Embryonic facial prominence (tissue), 1 donor: Measurements from ENCODE around the gene GCHFR.
A peak's percentile ranks its signal among the peaks of the same experiment; 100 is the strongest.

Source experiments
- DNase-seq: peaks from one replicate; pipeline ENCODE4 v3.0.0-alpha.2; 2016; ENCODE audit errors: extremely low spot score

GCHFR gene

DNA sequence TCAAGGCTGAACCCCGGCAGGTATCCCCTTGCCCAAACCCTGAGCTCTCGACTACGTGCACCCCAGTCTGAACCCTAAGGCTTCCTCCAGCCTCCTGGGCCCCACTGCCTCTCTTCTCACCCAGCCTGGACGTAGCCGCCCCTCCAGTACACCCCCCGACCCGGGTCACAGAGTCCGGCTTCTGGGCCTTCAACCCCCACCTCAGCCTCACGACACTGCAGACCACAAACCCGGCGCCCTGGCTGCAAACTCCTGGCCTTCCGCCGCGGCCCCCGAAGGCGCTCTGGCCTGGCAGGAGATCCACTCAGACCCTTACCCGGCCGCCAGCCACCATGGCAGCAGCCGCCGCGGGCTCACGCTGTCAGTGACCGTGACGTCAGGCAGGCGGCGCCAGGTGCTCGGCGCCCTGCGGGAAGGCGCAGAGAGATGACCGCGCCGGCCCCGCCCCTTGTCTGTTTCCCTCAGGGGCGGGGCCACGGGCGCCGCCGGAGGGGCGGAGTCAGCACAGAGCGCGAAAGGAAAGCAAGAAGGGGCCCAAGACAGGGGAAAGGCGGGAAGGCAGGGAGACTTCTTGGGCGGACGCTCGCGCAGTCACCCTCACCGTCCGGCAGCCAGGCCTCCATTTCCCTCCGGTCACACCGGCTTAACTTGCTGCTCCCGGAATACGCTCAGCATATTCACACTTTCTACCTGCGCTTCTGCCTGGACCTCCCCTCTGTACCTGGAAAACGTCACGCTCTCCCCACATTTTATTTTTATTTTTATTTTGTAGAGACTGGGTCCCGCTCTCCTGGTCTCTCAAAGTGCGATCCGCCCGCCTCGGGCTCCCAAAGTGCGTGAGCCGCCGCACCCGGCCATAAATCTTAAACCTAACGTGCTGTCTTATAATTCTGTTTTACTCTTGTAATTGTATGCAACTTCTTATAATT is 8.7 kb upstream of the GCHFR start, which contains the start of gene RMDN3:
Gene RMDN3, minus strand, starts transcription at position 372 of the 929 bp plus-strand sequence. CDS start 471 bp downstream, outside the sequence.
- peak; percentile 90 for DNase-seq

DNA sequence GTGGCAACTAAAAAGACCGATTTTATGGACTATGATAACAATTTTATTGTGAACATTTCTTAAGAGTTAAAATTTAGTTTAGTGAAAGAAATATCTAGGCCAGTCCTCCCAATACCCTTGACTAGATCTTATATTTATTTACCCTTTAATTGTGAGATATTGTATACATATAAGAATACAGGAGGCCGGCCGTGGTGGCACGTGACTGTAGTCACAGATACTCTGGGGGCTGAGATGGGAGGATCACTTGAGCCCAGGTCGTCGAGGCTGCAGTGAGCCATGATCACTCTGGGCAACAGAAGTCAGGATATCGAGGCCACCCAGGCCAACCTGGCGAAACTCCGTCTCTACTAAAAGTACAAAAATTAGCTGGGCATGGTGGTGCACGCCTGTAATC is 8.1 kb upstream of the GCHFR start:
- no peak for DNase-seq

DNA sequence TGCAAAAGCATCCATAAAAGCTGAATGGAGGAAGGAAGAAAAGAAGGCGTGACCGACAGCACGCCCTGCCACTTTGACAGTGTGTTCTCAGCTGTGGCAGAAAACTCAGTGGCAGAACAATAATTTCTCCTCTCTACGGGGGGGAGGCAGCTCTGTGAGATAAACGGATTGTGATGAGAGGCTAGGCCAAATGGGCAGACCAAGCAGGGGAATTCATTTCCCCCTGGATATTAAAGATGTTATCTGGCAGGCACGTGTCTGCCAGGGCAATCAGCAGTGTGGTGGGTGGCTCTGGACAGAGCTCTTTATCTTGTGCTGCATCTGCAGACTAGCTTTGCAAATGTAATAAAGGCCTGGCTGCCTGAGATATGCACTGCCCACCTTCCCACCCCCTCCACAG is 6.9 kb upstream of the GCHFR start:
- no peak for DNase-seq

DNA sequence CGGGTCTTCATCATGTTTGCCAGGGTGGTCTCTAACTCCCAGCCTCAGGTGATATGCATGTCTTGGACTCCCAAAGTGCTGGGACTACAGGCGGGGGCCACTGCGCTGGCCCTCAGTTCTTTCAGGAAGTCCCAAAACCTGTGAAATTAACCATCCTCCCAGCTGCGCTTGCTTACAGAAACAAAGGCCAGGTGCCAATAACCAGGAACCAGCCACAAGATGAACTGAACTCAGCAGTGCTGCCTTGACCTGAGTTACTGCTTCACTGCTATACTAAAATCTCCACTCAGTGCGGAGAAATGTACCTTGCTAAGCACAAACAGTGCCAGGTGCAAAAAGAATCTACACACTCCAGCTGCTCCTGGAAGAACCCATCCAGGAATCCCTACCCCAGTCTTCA is 3.9 kb upstream of the GCHFR start:
- no peak for DNase-seq

DNA sequence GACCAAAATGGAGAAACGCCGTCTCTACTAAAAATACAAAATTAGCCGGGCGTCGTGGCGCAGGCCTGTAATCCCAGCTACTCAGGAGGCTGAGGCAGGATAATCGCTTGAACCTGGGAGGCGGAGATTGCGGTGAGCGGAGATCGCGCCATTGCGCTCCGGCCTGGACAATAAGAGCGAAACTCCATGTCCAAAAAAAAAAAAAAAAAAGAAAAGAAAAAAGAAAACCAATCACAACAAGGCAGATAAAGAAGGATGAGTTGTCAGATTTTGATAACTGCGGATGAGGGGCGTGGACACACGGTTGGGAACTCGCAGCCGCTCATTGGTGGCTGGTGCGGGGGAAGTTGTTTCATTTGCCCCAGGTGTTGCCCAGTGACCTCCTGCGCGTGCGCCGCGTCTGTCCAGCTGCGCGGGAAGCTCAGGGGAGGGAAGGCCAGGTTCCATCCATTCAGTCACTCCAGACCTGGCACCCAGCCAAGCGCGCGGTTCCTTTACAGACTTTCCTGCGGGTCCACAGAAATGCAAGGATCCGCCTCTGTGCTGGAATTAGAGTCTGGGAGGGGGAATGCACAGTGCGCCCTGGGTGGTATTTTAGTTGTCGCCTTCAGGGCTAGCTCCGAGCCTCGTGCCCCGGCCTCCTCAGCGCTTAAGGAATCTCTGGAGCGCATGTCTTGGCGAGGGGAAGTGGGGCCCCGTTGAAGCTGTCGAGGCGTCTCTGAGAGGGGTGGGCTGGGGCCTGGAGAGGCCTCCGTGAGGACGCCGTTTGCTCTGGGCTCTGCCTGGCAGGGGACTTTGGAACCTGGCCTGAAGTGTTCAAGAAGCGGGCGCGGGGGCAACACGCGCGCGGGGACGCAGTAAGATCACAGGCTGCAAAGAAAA is 708 bp upstream of the GCHFR start:
- DNase-seq, result peak; percentile 60

DNA sequence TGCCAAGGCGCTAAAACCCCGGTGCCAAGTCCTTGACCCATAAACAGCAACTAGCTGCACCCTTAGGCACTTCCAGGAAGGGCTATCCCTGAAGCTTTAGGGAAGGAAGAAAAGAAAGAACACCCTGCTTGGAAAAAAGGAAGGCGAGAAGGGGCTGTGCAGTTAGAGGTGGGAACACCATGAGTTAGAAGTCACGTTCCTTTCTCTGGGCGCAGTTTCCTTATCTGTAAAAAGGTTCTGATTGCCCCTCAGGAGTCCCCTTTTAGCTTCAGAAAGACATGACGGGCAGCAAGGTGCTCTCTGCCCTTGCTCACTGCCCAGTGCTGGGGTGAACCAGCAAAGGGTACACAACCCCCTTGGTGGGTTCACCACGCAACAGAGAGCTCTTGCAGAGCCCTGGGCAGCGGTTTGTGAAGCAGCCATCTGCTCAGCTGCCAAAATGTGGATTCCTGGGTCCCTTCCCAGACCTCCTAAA is 798 bp downstream of the GCHFR start:
- no peak for DNase-seq

DNA sequence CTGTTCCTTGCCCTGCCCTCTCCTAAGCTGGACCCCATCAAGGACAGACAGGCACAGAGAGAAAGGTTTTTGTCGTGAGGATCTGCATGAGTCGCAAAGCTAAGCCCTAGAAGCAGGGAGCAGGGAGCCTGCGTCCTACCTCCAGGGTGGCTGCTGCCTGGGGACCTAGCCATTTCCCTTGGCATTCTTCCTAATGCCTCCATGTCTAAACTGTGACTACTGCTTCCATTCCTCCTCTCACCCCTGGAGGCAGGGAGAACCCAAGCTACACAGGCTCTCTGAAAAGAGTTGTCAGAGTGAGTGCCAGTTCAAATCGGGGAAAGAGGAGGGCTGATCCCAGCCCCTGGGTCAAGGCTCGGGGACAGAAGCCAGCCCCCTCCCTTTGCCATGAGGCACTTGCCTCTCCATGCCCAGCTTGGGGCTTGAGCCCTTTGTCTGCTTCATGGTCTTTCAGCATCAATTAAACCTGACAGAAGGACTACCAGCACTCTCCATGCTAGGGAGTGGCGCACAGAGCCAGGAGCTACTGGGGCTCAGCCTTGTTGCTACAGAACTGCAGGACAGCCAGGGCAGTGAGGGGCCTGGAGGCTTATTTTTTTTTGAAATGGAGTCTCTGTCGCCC is 2.4 kb downstream of the GCHFR start:
- no peak for DNase-seq

DNA sequence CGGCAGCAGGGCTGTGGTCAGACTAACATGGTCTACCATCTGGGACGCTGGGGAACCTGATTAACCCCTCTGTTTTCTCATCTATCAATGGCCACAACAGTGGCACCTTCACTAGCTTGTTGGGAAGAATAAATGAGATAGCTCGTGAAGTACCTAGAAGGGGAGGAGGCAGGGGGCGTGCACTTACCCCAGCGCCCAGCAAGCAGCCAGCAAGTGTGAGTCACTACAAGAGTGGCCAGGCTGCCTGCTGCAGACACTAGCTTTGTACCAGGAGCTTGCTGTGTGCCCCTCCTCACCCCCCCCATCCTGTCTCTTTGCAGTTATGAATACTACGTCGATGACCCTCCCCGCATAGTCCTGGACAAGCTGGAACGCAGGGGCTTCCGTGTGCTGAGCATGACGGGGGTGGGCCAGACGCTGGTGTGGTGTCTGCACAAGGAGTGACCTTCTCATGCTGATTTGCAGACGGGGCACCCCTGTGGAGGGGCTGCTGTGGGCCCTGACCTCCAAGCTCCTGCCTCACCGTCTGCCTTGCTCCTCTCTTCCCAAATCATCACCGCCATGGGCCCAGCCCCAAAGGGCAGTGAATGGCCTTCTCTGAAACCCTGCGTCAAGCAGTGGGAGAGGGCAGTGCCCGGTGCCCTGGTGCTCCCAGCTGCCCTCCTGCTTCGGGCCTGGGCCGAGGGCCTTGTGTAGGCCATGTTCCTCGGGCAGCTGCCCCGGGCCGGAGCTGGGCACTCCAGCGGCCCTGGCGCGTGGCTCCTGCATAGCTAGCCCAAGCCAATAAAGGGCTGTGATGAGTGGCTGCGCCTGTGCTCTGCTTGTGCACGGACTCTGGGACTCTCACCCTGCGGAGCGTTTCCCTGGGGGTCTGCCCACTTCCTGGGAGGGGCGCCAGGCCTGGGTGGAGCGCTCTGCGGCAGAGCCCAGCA is 3.3 kb downstream of the GCHFR start:
- DNase-seq, result no peak

DNA sequence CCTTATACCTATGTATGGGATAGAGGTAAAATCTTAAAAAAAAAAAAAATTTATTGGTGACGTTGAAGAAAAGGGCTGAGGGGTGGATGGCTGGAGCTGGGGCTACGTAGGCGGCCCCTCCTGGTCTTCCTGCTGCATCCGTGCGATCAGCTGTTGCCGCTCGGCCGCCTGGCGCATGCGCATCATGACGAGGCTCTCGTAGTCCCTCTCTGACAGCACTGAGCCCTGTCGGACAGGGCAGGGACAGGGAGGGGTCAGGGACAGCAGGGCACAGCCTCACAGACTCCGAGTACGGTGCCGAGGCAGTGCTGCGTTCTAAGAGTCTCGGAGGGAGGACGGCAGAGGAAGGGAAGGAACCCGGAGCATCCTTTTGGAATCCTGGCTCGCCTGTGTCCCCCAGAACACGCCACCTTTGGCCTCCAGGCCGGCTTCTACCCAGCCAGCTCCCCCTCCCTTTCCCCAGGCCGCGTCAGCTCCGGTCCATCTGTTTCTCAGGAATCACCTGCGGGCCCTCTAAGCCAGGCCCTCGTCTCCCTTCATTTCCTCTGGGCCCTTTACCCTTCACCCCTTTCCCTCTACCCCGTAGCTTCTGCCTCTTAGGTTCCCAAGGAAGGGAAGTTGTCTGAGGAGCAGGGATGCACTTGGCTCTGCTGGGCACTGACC is 4.1 kb downstream of the GCHFR start:
- no peak for DNase-seq

DNA sequence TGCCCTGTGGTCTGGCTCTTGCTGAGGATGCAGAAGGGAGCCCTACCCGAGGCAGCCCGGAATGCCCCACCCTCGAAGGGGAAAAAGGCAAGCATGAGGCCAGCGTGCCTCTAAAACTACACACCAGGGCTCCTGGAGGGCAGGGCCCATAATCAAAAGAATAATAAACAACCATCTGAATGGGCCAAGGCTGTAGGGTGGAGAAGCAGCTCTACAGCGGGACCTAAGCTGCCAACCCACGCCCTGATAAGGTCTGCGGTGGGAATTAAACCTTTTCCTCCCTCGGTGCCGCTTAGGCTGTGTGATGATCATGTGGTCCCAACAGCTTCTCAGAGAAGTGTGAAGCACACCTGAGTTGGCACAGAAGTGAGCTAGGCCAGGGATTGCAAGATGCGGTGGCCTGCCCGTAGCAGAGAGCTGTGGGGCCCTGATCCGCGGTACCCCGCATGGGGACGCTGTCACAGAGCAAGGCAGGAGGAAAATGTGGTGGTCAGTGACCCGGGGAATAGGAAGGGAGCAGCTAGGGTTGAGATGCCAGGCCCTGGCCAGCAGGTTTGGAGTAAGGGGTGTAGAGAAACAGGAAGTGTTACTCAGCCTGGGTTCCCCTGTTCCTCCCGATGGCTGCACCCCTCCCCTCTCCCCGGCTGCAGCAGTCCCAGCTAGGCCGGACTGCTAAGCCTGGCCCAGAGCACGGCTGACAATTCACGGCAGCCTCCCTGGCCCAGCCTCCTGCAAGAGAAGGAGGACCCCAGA is 4.8 kb downstream of the GCHFR start:
- DNase-seq, result no peak

DNA sequence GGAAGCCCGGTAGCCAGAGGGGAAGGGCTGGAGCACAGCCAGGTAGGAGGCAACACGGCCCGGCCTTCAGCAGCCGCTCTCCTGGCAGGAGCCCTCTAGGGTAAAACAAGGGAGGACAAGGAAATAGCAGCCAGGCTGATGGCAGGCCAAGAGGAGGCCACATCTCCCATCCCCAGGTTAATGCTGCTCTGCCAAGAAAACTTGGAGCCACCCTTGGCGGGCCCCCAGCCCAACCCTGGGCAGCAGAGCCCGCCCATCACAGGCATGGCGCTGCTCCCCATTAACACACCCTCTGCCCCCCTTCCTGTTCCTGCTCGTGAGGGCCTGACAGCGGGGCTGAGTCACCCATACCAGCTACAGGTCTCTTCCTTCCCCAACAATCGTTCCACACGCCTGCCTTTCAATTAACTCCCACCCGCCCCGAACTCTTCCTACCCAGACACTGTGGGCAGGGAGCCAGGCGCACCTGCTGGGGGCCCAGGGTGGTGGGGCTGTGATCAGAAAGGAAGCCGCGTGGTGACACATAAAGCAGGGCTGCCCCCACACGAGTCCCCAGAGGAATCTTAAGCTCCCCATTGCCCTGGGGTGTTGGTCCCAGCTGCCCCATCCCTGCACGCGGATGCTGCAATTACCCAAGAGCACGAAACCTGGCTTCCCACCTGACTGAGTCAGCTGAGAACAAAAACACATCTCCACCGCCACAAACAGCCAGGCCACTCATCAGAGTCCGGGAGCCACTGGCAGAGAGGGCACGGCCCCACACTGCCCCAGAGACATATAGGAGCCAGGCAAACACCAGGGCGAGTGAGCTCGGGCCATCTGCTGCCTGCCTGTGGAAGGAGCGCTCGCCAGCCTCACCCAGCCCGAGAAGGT is 5.6 kb downstream of the GCHFR start, which contains the start of gene C15orf62:
Gene C15orf62, plus strand, starts transcription at position 707 of the 873 bp plus-strand sequence. CDS start 516 bp downstream, outside the sequence.
- DNase-seq, result peak; percentile 35

DNA sequence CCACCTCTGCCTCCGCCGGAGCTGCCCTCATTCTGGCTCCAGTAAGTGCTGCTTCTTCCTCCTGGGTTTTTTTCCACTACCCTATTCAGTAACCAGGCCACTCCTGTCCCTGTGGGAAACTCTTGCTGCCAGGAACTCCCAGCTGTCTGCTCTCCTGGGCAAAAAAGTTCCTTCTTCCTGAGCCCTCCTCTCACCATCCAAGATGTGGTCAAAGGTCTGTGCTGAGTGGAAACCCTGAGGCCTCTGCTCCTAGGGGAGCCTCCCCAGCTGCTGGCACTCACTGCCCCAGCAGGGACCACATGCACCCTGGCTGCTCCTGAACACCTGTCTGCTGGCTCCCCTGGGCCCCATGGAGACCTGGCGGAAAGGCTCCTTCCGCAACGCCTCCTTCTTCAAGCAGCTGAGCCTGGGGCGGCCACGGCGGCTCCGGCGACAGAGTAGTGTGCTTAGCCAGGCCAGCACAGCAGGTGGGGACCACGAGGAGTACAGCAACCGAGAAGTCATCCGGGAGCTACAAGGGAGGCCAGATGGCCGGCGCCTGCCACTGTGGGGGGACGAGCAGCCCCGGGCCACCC is 6.4 kb downstream of the GCHFR start:
- no peak for DNase-seq

DNA sequence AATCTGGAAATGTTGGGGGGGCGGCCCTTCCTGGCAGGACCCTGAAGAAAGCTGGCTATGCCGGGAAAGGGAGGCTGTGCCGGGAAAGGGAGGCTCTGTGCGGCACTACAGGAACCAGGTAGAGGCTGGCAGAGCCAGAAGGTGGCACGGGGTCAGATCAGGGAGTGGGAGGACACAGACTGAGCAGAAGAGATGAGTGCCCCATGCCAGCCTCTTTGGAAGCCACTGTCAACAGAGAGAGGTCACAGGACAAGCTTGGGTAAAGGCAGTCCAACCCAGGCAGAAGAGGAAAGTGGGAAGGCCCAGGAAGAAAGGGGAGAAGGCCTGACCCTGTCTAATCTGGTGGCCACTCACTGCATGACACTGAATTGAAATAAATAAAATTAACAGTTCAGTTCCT is 7.4 kb downstream of the GCHFR start:
- no peak for DNase-seq

DNA sequence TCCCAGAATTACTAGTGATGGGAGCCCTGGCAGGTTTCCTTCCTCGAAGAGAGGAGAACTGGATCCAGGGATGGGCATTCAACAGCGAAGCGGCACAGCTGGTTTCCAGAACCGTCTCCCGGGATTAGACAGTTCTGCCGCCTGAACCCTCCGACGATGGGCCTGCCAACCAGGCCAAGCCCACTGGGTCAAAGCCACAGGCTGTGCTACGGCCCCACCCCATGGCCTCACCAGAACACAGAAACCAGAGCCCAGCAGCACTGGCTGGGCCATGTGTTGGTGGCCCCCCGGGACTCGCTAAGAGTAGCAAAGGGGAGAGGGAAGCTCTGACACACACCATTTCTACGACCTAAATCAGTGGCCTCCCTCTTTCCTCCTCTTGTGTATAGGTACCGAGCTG is 8.1 kb downstream of the GCHFR start:
- DNase-seq, result no peak

DNA sequence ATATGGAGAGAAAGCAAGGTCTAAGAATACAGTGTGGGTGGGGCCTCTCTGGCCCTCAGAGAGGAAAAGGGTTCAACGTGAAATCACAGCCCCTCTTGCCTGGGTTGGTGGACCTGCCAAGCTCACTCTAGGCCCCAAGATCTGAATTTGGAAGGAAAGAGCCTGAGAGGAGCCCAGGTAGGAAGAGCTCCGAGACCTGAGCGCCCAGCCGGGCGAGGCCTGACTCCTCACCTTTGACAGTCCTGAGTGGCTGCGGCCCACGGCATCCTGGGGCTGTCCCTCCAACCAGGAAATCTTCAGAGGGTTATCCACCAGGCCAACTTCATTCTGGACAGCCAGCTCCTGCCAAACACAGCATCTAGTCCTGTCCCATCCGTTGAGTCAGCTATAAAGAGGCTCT is 9.6 kb downstream of the GCHFR start:
- DNase-seq, result no peak

DNA sequence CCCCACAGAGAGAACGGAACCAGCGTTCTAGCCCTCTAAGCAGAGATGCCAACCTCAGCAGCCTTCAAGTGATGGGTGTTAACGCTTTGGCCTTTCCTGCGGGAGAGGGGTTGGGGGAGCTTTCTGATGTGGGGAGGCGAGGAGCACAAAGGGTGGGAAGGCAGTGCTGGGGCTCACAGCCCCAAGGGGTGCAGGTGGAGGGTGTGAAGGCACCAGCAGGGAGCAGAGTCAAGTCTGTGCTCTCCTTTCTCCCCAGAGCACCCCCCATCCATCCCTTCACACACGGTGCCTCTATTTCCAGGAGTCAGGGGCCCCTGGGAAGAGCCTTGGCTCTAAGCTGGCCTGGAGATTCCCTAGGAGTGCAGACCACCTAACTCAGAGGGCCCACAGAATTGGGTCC is 10.0 kb downstream of the GCHFR start:
- no peak for DNase-seq

DNA sequence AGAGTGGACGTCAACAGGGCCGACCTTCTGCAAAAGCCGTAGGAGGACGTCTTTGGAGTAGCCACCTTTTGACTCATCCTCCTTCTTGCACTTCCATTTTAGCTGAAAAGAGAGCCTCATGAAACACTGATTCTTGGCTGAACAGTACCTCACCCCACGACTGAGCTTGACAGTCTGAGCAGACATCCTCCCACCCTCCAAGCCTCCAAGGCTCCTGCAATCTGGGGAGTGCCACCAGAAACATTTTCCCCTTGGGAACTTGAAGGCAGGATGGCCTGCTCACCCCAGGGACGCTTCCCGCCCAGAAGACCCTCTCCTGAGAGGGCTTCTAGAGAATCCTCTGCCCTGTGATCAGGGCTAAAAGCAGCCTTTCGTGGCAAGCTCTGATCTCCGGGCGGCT is 11.1 kb downstream of the GCHFR start:
- no peak for DNase-seq
